Fibroblast of skin of abdomen (primary cell): Measurements from ENCODE around the gene TSGA10IP.

Experiments used
- DNase-seq: peaks from one replicate; pipeline ENCODE4 v3.0.0-alpha.2; 2013

The TSGA10IP gene

DNA sequence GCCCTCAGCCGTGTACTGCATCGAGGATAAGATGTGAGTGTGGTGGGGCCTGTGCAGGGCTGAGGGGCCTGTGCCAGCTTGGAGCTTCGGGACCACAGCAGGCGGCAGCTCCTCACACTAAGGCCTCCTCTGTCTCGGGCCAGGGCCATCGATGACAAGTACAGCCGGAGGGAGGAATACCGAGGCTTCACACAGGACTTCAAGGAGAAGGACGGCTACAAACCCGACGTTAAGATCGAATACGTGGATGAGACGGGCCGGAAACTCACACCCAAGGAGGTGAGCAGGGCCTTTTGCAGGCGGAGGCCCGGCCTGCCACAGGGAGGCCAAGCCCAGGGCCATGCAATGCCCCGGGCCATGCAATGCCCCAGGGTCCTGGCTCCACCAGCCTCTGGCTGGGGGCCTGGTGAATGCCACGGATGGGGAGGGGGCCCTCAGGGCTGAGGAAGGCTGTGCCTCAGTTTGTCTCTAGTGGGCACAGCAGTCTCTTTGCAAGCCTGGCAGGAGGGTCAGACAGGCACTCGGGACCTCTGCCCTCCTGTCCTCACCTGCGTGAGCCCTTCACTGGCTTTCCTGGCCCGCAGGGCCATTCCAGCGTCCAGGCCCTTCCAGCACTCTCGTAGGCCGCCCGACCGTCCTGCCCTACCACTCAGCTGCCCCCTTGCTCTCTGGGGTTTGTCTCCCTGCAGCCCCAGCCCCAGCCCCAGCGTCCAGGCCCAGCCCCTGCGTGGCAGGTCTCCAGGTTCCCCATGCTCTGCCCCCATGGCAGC lies 32.5 kb downstream of the TSGA10IP start:
- no peak for DNase-seq

DNA sequence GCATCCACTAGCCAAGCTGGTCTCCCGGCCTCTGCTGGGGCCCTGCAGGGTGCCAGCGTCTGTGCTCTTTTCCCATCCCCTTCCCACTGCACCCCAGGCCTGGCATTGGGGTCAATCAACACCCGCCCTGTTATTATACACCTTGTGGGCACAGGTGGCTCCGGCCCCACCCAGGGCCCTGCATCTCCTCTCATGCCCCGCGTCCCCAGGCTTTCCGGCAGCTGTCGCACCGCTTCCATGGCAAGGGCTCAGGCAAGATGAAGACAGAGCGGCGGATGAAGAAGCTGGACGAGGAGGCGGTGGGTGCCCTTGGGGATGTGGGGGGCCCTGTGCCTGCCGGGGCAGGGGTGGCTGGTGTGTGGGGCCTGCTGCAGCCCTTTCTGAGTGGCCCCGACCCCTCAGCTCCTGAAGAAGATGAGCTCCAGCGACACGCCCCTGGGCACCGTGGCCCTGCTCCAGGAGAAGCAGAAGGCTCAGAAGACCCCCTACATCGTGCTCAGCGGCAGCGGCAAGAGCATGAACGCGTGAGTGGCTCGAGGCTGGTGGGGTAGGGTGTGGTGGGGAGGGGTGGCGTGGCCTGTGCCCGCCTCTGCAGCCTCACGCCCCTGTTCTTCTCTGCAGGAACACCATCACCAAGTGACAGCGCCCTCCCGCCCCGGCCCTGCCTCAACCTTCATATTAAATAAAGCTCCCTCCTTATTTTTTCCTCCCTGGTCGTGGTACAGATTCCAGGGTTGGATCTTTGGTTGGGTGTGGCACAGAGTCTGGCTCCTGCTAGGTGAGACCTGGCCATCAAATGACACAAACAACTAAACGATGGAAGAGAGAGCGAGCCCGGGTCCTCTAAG lies 33.3 kb downstream of the TSGA10IP start:
- no peak for DNase-seq

GRCh38 chr11:65979261-65979759 lies 34.0 kb downstream of the TSGA10IP start:
- DNase-seq, result no peak

- no peak for DNase-seq
Measured at GRCh38 chr11:65981101-65981740, 35.9 kb downstream of the TSGA10IP start.

DNA sequence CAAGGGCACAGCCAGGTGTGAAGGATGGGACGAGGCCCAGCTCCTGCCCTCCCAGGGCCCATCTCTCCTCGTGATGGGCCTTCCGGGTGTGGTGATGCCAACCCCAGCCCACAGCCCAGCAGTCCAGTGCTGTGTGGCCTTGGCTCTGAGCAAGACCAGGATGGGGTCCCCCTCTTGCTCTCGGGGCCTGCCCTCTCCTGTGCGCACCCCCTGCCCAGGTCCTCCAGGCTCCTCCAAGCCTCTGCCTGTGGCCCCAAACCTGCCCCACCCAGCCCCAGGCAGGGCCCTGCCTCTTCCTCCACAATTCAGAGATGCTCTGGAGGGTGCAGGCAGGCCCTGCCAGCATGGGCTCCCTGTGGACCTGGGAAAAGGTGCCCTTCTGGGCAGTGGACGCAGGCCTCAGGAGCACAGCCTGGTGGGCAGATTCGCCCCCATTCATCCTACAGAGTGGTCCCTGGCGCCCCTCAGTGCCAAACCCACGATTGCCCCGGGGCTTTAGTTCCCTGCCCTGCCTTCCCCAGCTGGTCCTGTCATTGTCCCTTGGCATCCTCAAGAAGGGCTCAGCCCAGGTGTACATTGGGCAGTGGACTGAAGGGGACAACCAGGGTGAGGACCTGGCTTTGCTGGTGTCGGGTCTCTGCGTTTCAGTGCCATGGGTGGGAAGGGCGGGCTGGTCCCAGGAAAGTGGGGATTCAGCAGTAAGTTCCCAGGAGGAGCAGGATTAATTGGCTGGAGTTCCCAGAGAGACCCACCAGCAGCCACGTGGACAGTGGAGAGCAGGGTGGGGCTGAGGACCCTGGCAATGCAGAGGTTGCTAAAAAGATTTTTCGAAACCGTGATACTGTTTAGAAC lies 36.9 kb downstream of the TSGA10IP start:
- no peak for DNase-seq

DNA sequence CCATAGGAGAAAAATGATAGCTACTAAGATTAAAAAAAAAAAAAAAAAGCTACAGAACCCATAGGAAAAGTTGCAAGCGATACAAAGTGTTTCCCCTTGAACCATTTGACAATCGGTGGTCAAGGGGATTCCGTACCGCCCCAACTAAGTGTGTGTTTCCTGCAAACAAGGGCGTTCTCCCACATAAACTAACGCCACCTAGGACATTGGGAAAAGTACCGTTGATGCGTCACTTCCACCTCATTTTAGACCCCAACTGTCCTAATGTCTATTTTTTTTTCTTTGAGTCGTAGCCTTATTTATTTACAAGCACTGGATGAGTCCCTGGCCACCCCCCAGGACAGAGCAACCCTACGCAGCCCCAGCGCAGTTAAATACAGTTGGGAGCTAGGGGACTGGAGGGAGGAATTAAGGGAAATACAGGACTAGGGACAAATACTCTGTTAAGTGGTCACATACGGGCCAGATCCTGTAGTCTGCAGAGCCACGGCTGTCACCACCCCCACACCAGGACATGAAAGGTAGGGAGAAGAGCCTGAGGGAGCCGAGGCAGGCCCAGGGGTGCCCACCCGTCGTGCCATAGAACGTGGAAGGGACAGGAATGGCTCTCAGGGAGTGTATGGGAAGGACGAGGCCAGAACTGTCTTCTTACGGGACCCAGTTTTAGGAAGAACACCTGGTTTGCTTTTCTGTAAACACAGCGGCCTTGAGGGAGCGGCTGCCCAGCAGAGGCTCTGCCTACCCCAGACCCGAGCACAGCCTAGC lies 37.7 kb downstream of the TSGA10IP start:
- DNase-seq, result no peak

GRCh38 chr11:65983589-65983987 lies 38.3 kb downstream of the TSGA10IP start:
- no peak for DNase-seq

DNA sequence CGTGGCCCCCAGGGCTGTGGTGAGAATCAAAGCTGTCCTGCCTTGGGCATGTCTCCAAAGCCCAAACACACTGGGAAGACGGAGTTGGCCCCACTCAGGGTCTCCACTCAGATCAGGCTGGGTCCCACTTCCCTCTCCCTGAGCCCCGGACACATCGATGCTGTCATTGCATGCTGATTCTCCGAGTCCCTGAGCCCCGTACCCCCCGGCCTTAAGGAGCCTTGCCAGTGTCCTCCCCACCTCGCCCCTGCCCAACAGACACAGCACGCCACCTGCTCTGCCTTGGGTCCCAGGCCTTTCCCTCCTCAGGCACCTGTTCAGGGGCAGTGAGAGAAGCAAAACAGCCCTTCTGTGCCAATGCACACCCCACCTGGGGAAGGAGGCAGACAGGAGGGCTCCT lies 42.1 kb downstream of the TSGA10IP start:
- no peak for DNase-seq

- peak; percentile 93 for DNase-seq
Measured at GRCh38 chr11:65988791-65989592, 43.7 kb downstream of the TSGA10IP start.

GRCh38 chr11:65992056-65992455 lies 46.8 kb downstream of the TSGA10IP start:
- no peak for DNase-seq

- DNase-seq, result no peak
Measured at GRCh38 chr11:65997286-65997685, 52.0 kb downstream of the TSGA10IP start.

DNA sequence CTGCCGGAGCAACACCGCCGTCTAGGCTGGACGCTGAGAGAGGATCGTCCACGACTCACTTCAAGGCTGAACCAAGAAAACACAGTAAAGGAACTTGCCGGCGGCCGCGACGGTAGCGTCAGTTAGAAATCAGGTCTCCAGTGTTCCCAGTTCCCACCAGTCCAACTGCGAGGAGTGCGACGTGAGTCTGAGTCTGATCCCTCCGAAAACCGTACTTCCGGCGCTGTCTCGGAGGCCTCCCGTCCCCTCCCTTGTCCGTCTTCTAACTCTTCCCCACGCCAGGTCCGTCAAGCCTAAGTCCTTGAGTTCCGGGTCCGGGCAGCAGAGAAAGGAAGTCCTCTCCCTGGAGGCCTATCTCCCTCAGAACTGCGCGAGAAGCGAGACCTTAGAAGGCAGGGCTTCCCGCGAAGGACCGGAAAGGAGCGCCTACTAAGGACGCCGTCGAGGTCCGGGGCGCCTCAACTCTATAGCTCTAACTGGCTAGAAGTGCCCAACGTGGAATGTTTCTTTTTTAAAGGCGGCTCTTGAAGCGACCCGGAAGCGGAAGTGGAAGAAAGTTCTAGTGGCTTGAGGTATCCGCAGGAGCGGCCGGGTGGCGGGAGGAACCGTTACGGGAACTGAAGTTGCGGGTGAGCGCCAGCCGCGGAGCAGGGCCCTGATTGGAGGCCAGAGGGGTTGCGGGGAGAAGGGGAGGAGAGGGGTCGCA lies 56.8 kb downstream of the TSGA10IP start, which contains the start of the genes BANF1 and EIF1AD:
Gene BANF1, plus strand, starts transcription at position 562 of the 706 bp plus-strand sequence. CDS start 748 bp downstream, outside the sequence.
Gene EIF1AD, minus strand, starts transcription at position 216 of the 706 bp plus-strand sequence. CDS start 1,768 bp downstream, outside the sequence.
- DNase-seq, result peak; percentile 97

DNA sequence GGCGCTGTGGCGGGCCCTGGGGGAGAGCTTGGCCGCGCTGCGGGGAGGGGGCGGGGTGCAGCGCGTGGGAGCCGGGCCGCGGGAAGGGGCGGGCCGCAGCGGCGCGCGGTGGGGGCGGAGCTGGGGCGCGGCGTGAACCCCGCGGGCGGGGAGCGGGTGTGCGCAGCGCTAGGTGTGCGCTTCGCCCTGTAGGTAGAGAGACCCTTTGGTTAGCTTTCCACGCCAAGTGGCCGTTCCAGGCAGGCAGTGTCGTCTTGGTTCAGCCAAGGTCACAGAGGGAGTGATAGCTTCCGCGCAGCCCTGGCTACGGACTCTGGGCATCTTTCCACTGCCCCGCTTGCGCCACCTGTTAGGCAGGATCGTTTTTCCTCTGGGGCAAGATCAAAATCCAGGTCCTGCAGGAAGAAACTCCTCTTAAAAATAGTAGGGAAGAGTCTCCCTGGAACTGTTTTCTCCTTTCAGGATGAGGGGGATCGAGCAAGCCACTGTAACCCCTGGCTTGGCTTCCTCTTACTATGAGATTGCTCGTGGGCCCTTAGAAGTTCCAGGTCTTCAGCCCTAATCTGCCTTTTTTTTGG lies 57.5 kb downstream of the TSGA10IP start:
- no peak for DNase-seq

- DNase-seq, result no peak
Measured at GRCh38 chr11:66003291-66003690, 58.0 kb downstream of the TSGA10IP start.

DNA sequence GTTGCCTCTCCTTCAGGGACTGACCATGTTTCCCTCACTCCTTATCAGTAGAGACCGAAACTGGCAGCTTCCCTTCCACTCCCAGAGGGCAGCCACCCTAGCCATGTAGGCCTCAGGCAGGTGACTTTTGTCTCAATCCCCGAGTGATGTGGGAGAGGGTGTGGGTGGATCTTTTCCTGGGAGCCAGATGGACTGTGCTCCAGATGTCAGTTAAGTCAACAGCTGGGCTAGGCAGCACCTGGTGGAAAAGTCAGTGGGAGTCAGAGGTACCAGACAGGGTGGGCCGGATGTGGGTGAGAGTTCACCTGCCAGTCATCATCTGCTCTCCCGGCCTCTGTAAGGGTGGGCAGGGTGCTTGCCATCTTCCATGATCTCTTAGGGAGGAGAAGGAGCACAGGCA lies 58.9 kb downstream of the TSGA10IP start:
- DNase-seq, result no peak

- no peak for DNase-seq
Measured at GRCh38 chr11:66006134-66006890, 61.0 kb downstream of the TSGA10IP start.

GRCh38 chr11:66006891-66007176 lies 61.6 kb downstream of the TSGA10IP start:
- DNase-seq, result no peak

DNA sequence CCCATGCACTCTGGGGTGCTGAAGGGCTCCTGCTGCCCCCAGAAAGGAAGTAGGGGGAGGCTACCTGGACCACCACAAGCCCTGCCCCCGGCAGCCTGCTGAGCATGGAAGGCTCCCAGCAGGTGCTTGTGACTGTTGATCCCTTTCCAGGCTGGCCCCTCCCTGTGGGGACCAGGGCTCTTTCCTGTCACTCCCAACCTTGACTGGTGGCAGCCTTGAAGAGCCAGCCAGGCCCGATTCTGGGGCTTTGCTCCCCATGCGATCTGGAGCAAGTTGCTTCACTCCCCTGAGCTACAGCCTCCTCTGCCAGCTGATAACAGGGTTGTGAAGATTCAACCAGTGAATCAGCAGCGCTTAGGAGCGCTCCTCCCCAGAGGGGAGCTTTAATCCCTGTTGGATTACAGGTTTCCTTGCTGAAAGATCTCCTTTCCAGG lies 61.9 kb downstream of the TSGA10IP start:
- DNase-seq, result no peak

DNA sequence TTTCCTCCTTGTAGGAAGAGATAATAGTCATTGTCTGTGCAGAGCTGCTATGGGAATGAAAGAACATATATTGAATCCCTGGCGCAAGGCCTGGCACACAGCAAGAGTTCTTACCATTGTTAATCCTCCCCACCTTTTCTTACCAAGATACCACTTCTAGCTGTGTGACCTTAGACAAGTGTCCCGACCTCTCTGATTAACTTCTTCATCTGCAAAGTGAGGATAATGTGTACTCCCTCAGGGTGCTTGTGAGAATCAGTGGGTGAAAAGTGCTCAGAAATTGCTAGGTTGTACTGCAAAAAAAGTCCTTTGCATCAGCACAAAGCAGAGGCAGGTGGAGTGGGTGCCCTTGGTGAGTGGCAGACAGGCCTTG lies 62.8 kb downstream of the TSGA10IP start:
- DNase-seq, result no peak
